Activated T-cell treated with anti-CD3 and anti-CD28 coated beads, Interleukin-2, amount 50 U/mL, for 72 hours (primary cell): Measurements from ENCODE around the gene FAM98C. TPM values are rescaled to one million over a fixed set of nuclear protein-coding genes. Genes with fewer than 3 reads are reported as not detected.

Experiments used
- ATAC-seq, 2 donors: fragments of 150-1000 bp; cut with Tn5 transposase; replicated peaks in 1 of 2; 2 replicates each; pipeline ENCODE4 v1.10.0; 2021; ENCODE audit warnings: moderate library complexity in 2 of 2, mild to moderate bottlenecking in 1 of 2
- DNase-seq, 2 donors: peaks; one replicate each; pipeline ENCODE4 v3.0.0; 2021 to 2022; ENCODE audit warnings: mixed read lengths in 1 of 2
- H3K27ac Mint-ChIP-seq: one replicate; pipeline ENCODE4 v1.8.0; 2022; ENCODE audit warnings: mild to moderate bottlenecking, moderate library complexity, mixed read lengths
- H3K27me3 Mint-ChIP-seq: one replicate; pipeline ENCODE4 v1.8.0; 2022; ENCODE audit warnings: low read depth, mixed read lengths
- H3K36me3 Mint-ChIP-seq, 2 donors: one replicate each; pipeline ENCODE4 v1.8.0; 2022; ENCODE audit warnings: mixed read lengths in 2 of 2, mild to moderate bottlenecking in 1 of 2; ENCODE audit not compliant: insufficient read depth in 2 of 2
- H3K4me1 Mint-ChIP-seq: one replicate; pipeline ENCODE4 v1.8.0; 2022; ENCODE audit warnings: low read depth, mixed read lengths
- H3K4me3 Mint-ChIP-seq, 2 donors: one replicate each; pipeline ENCODE4 v1.8.0; 2022; ENCODE audit warnings: mild to moderate bottlenecking in 2 of 2, mixed read lengths in 2 of 2, moderate library complexity in 2 of 2
- H3K9me3 Mint-ChIP-seq, 2 donors: one replicate each; pipeline ENCODE4 v1.8.0; 2022; ENCODE audit warnings: mixed read lengths in 2 of 2
- total RNA-seq, 2 donors: library from RNA; stranded (reverse); gene quantifications; one replicate each; pipeline ENCODE4 v1.2.3, GENCODE V29; 2022

Gene FAM98C
- total RNA-seq, 2 donors from 2014 or later = 41.0 to 45.1 TPM

DNA sequence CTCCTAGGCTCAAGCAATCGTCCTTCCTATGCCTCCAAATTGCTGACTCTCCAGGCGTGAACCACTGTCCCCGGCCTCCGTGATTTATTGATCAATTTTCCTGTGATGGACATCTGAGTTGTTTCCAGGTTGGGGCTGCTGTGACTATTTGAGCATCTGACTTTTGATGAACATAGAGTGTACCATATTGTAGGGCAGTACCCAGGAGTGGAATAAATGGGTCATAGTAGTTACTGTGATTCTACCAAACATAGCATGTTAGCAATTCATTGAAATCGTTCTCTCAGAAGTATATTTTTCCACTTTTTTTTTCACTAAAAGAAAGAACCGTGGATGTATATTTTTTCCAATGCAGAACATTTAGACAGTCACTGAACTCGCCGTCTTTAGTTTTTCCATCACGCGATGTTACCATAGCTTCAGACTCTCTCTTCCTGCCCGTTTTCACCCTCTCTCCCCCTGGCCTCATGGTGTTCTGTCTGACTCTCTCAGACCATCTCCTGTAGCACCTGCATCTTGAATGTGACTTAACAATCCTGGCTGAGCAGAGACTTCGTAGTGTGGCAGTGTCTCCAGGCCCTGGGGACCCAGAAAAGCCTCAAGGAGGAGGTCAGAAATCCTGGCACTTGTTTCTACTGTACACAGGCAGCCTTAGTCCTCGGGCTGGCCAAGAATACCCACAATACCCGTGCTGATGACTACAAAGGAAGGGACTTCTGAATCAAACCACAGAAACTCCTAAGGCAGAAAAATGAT lies 26.3 kb downstream of the FAM98C start:
- DNase-seq (peak; percentile 40 to 47), ATAC-seq (peak; percentile 52 to 58)
- no peaks in the 10 kb centered on the region for H3K9me3 Mint-ChIP-seq
- H3K4me3 Mint-ChIP-seq = peak overlapping the region; percentile 64 to 66
- H3K36me3 Mint-ChIP-seq = no peaks in the 10 kb centered on the region
- peaks cover 8% of the 10 kb centered on the region for H3K27me3 Mint-ChIP-seq
- H3K4me1 Mint-ChIP-seq = peaks cover 53% of the 10 kb centered on the region
- peak overlapping the region; percentile 91 for H3K27ac Mint-ChIP-seq

DNA sequence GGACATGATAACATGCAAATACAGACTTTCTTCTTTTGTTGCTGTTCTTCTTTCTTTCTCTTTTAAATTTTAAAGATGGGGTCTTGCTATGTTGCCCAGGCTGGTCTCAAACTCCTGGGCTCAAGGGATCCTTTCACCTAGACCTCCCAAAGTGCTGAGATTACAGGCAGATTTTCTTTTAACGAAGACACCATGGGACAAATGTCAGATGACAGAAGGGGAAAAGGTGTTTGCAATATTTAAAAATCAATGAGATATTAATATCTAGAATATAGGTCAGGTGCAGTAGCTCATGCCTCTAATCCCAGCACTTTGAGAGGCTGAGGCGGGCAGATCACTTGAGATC lies 26.9 kb downstream of the FAM98C start:
- peaks cover 56% of the 10 kb centered on the region for H3K4me1 Mint-ChIP-seq
- H3K9me3 Mint-ChIP-seq = no peaks in the 10 kb centered on the region
- no peaks in the 10 kb centered on the region for H3K36me3 Mint-ChIP-seq
- peaks cover 12% of the 10 kb centered on the region for H3K27me3 Mint-ChIP-seq
- peak overlapping the region; percentile 91 for H3K27ac Mint-ChIP-seq
- peak overlapping the region; percentile 64 to 66 for H3K4me3 Mint-ChIP-seq
- no peak for DNase-seq
- ATAC-seq = no peak

- Mint-ChIP-seq H3K36me3 (no peaks in the 10 kb centered on the region), H3K27me3 (peaks cover 12% of the 10 kb centered on the region), H3K4me3 (no peak overlapping the region), H3K4me1 (peaks cover 56% of the 10 kb centered on the region), H3K27ac (no peak overlapping the region), H3K9me3 (no peaks in the 10 kb centered on the region)
- no peak for ATAC-seq
- no peak for DNase-seq
These were observed 28.0 kb downstream of the FAM98C start for GRCh38 chr19:38430931-38431330.

GRCh38 chr19:38433268-38433733 lies 30.4 kb downstream of the FAM98C start, which contains the start of gene RYR1:
RYR1 (plus strand) TSS chr19:38433691; CDS start chr19:38433830, 139 bp downstream.
- Mint-ChIP-seq H3K27me3 (peaks cover 12% of the 10 kb centered on the region), H3K36me3 (no peaks in the 10 kb centered on the region), H3K4me3 (peak within 1 kb of the TSS; percentile 61 to 74), H3K9me3 (no peaks in the 10 kb centered on the region), H3K27ac (peak within 1 kb of the TSS; percentile 8), H3K4me1 (peaks cover 40% of the 10 kb centered on the region)
- ATAC-seq (peak; percentile 71 to 78), DNase-seq (peak; percentile 75 to 76)

DNA sequence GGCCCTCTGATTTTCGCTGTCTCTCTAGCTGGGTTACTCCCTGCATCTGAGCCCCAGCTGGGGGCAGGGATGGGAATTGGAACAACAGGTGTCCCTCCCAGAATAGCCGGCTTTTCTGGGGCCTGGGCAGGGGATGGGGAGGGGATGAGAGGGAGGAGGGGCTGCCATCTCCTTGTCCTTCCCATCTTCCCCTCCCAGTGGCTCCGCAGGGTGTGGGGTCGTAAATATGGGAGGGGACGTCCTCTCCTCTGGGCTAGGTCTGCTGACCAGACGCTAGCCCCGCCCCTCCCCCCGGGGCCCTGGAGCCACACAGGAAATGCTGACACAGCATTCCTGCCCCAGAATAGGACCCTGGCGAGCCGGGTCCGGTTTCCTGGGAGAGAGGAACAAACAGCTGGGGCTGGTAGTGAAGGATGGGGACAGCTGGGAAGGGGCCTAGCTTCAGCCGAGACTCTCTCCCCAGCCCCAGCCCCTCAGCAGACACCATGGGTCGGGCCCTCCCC lies 31.7 kb downstream of the FAM98C start:
- no peaks in the 10 kb centered on the region for H3K9me3 Mint-ChIP-seq
- H3K27ac Mint-ChIP-seq = no peak overlapping the region
- ATAC-seq (no peak), DNase-seq (no peak)
- peaks cover 29% of the 10 kb centered on the region for H3K4me1 Mint-ChIP-seq
- no peaks in the 10 kb centered on the region for H3K36me3 Mint-ChIP-seq
- peaks cover 12% of the 10 kb centered on the region for H3K27me3 Mint-ChIP-seq
- peak overlapping the region; percentile 25 to 61 for H3K4me3 Mint-ChIP-seq

GRCh38 chr19:38437295-38437694 lies 34.4 kb downstream of the FAM98C start:
- Mint-ChIP-seq H3K4me3 (no peak overlapping the region), H3K27ac (no peak overlapping the region), H3K9me3 (no peaks in the 10 kb centered on the region)

DNA sequence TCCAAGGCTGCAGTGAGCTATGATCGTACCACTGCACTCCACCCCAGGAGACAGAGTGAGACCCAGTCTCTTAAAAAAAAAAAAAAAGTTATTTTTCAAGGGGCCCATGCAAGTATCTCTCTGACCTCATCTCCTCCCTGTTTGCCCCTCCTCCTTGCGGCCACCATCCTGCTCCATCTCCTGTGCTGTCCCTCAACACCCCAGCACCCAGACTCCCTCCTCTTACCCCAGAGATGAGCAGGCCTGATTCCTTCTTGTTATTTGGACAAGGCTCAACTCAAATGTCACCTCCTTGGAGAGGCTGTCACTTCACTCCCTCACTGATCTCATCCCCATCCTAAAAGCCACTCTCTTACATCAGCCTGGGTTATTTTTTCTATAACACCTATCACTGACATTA lies 35.0 kb downstream of the FAM98C start:
- Mint-ChIP-seq H3K36me3 (no peaks in the 10 kb centered on the region), H3K4me1 (peaks cover 25% of the 10 kb centered on the region), H3K9me3 (no peaks in the 10 kb centered on the region), H3K27me3 (peaks cover 12% of the 10 kb centered on the region), H3K27ac (no peak overlapping the region), H3K4me3 (no peak overlapping the region)
- ATAC-seq (no peak), DNase-seq (no peak)

More at GRCh38 chr19:38437295-38437694, 34.4 kb downstream of the FAM98C start:
- no peaks in the 10 kb centered on the region for H3K36me3 Mint-ChIP-seq
- DNase-seq (no peak), ATAC-seq (no peak)
- peaks cover 12% of the 10 kb centered on the region for H3K27me3 Mint-ChIP-seq
- peaks cover 25% of the 10 kb centered on the region for H3K4me1 Mint-ChIP-seq

GRCh38 chr19:38440592-38440991 lies 37.7 kb downstream of the FAM98C start:
- no peak for ATAC-seq
- Mint-ChIP-seq H3K4me1 (peaks cover 11% of the 10 kb centered on the region), H3K36me3 (peaks cover 0 to 3% of the 10 kb centered on the region in 2 donors), H3K27me3 (no peaks in the 10 kb centered on the region), H3K4me3 (no peak overlapping the region), H3K9me3 (no peaks in the 10 kb centered on the region), H3K27ac (no peak overlapping the region)
- DNase-seq = no peak

GRCh38 chr19:38441657-38442348 lies 38.9 kb downstream of the FAM98C start:
- Mint-ChIP-seq H3K27ac (no peak overlapping the region), H3K4me1 (peaks cover 11% of the 10 kb centered on the region), H3K4me3 (no peak overlapping the region), H3K27me3 (no peaks in the 10 kb centered on the region), H3K36me3 (peaks cover 0 to 3% of the 10 kb centered on the region in 2 donors), H3K9me3 (no peaks in the 10 kb centered on the region)
- peak; percentile 16 to 27 for DNase-seq
- peak; percentile 71 to 75 for ATAC-seq

DNA sequence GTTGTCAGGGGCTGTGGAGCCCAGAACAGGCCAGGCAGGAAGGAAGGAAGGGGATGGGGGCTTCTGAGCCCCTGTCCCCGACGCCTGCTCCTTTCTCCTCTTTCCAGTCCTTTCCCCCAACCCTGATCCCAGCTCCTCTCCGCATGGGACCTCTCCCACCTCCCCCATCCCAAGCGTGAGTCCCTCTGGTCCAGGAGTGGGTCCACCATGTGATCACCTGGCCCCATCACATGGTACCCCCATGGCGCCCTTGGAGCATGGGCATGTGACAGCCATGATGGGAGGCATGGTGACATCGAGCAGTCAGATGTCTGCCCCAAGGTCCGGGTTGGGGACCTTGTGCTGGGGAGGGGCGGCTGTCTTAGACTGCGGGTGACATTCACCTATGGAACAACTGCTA lies 39.8 kb downstream of the FAM98C start:
- DNase-seq = no peak
- no peaks in the 10 kb centered on the region for H3K9me3 Mint-ChIP-seq
- no peak for ATAC-seq

GRCh38 chr19:38443458-38443999 lies 40.6 kb downstream of the FAM98C start:
- H3K4me3 Mint-ChIP-seq = no peak overlapping the region
- ATAC-seq = no peak

More for the DNA sequence above, 39.8 kb downstream of the FAM98C start:
- Mint-ChIP-seq H3K27me3 (no peaks in the 10 kb centered on the region), H3K4me1 (peaks cover 11% of the 10 kb centered on the region), H3K4me3 (no peak overlapping the region), H3K27ac (no peak overlapping the region), H3K36me3 (peaks cover 0 to 3% of the 10 kb centered on the region in 2 donors)

DNA sequence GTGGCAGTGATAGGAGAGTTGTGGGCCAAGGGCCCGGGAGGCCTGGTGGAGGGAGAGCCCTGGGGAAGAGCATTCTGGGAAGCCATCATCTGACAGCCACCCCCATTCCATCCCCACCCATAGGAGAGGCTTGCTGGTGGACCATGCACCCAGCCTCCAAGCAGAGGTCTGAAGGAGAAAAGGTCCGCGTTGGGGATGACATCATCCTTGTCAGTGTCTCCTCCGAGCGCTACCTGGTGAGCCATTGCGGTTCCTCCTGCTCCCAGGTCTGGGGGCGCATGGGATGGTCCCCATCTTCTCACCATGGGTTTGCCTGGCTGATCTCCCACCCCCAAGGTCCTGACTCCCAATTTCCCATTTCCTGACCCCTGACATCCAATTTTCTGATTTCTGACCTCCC lies 41.1 kb downstream of the FAM98C start:
- DNase-seq = no peak
- no peaks in the 10 kb centered on the region for H3K9me3 Mint-ChIP-seq
- no peak overlapping the region for H3K27ac Mint-ChIP-seq
- peaks cover 6% of the 10 kb centered on the region for H3K4me1 Mint-ChIP-seq
- H3K4me3 Mint-ChIP-seq = no peak overlapping the region
- ATAC-seq = no peak
- H3K27me3 Mint-ChIP-seq = no peaks in the 10 kb centered on the region
- peaks cover 0 to 3% of the 10 kb centered on the region in 2 donors for H3K36me3 Mint-ChIP-seq

More at GRCh38 chr19:38443458-38443999, 40.6 kb downstream of the FAM98C start:
- no peak for DNase-seq
- peaks cover 6% of the 10 kb centered on the region for H3K4me1 Mint-ChIP-seq
- H3K27ac Mint-ChIP-seq = no peak overlapping the region
- H3K9me3 Mint-ChIP-seq = no peaks in the 10 kb centered on the region
- H3K27me3 Mint-ChIP-seq = no peaks in the 10 kb centered on the region
- H3K36me3 Mint-ChIP-seq = peaks cover 0 to 3% of the 10 kb centered on the region in 2 donors

DNA sequence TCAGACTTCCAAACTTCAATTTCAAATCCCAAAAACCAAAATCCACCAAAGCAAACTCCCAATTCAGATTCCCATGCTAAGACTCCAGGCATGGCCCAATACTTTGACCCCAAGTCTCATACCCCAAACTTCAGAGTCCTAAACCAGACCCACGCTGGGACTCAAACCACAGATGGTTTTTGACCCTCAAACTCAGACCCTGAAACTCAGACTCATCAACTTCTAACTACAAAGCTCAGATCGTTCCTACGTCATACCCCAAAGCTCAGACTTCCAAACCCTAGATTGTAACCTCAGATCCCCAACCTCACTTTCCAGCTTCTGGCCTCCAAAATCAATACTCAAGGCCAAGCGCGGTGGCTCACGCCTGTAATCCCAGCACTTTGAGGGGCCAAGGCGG lies 42.5 kb downstream of the FAM98C start:
- H3K36me3 Mint-ChIP-seq = peaks cover 0 to 3% of the 10 kb centered on the region in 2 donors
- H3K27me3 Mint-ChIP-seq = no peaks in the 10 kb centered on the region
- no peak overlapping the region for H3K27ac Mint-ChIP-seq
- DNase-seq (no peak), ATAC-seq (no peak)
- no peaks in the 10 kb centered on the region for H3K9me3 Mint-ChIP-seq
- H3K4me1 Mint-ChIP-seq = peaks cover 6% of the 10 kb centered on the region
- no peak overlapping the region for H3K4me3 Mint-ChIP-seq
